Liver (tissue), 9 donors: Measurements from ENCODE around the gene ZNF423. TPM values are rescaled to one million over a fixed set of nuclear protein-coding genes. Genes with fewer than 3 reads are reported as not detected.

Experiments used
- DNase-seq: peaks from one replicate; pipeline ENCODE4 v3.0.0-alpha.2; 2017; ENCODE audit warnings: low spot score
- H3K27ac ChIP-seq, 2 donors: one replicate each; pipeline ENCODE4 v1.7.0; 2013; ENCODE audit warnings: inconsistent platforms in 2 of 2, low read length in 2 of 2, control low read depth in 1 of 2, low read depth in 1 of 2, mild to moderate bottlenecking in 1 of 2
- H3K27me3 ChIP-seq, 4 donors: one replicate each; pipeline versions ENCODE4 v1.6.1 to v1.7.0; 2013; ENCODE audit warnings: low read length in 3 of 4, inconsistent platforms in 1 of 4, mild to moderate bottlenecking in 1 of 4, moderate library complexity in 1 of 4; ENCODE audit not compliant: control insufficient read depth in 4 of 4, insufficient read depth in 4 of 4
- H3K36me3 ChIP-seq, 4 donors: one replicate each; pipeline versions ENCODE4 v1.6.1 to v1.7.0; 2013; ENCODE audit warnings: low read length in 3 of 4, mild to moderate bottlenecking in 3 of 4, low read depth in 1 of 4, moderate library complexity in 1 of 4; ENCODE audit not compliant: control insufficient read depth in 4 of 4, insufficient read depth in 3 of 4
- H3K4me1 ChIP-seq, 4 donors: one replicate each; pipeline versions ENCODE4 v1.6.1 to v1.7.0; 2013; ENCODE audit warnings: low read length in 3 of 4, mild to moderate bottlenecking in 3 of 4, moderate library complexity in 1 of 4; ENCODE audit not compliant: control insufficient read depth in 4 of 4, insufficient read depth in 4 of 4
- H3K4me3 ChIP-seq, 3 donors: one replicate each; pipeline versions ENCODE4 v1.6.1 to v1.7.0; 2013; ENCODE audit warnings: low read length in 3 of 3, control low read depth in 1 of 3, low read depth in 1 of 3, mild to moderate bottlenecking in 1 of 3
- H3K9ac ChIP-seq, 2 donors: one replicate each; pipeline ENCODE4 v1.7.0; 2013; ENCODE audit warnings: low read length in 2 of 2, mild to moderate bottlenecking in 2 of 2, moderate library complexity in 2 of 2, control low read depth in 1 of 2, low read depth in 1 of 2
- H3K9me3 ChIP-seq, 4 donors: one replicate each; pipeline versions ENCODE4 v1.6.1 to v1.7.0; 2013; ENCODE audit warnings: low read length in 3 of 4; ENCODE audit not compliant: control insufficient read depth in 4 of 4
- EGR1 ChIP-seq, 2 donors: IDR thresholded peaks; 2 replicates each; pipeline ENCODE4 v1.6.1; 2016 to 2018; ENCODE audit warnings: antibody characterized with exemption in 2 of 2, low read depth in 2 of 2
- FOXA2 ChIP-seq: IDR thresholded peaks from 2 replicates; pipeline ENCODE4 v1.6.1; 2016; ENCODE audit warnings: antibody characterized with exemption
- GABPA ChIP-seq, 2 donors: IDR thresholded peaks in 1 of 2; conservative IDR thresholded peaks in 1 of 2; 2 replicates each; pipeline ENCODE4 v1.6.1; 2016; ENCODE audit warnings: antibody characterized with exemption in 2 of 2, mild to moderate bottlenecking in 1 of 2, moderate library complexity in 1 of 2
- HNF4A ChIP-seq, 2 donors: conservative IDR thresholded peaks; 2 replicates each; pipeline ENCODE4 v1.6.1; 2016; ENCODE audit warnings: antibody characterized with exemption in 2 of 2, mild to moderate bottlenecking in 2 of 2
- HNF4G ChIP-seq: IDR thresholded peaks from 2 replicates; pipeline ENCODE4 v1.6.1; 2016; ENCODE audit warnings: antibody characterized with exemption
- JUND ChIP-seq, 2 donors: IDR thresholded peaks; 2 replicates each; pipeline ENCODE4 v1.6.1; 2016; ENCODE audit warnings: antibody characterized with exemption in 2 of 2
- NR2F2 ChIP-seq: IDR thresholded peaks from 2 replicates; pipeline ENCODE4 v1.6.1; 2016; ENCODE audit warnings: antibody characterized with exemption
- RAD21 ChIP-seq, 2 donors: IDR thresholded peaks; 2 replicates each; pipeline ENCODE4 v1.6.1; 2016; ENCODE audit warnings: antibody characterized with exemption in 2 of 2, mild to moderate bottlenecking in 2 of 2
- RXRA ChIP-seq, 2 donors: IDR thresholded peaks; 2 replicates each; pipeline ENCODE4 v1.6.1; 2017 to 2018; ENCODE audit warnings: antibody characterized with exemption in 2 of 2, mild to moderate bottlenecking in 1 of 2
- SP1 ChIP-seq: IDR thresholded peaks from 2 replicates; pipeline ENCODE4 v1.6.1; 2018; ENCODE audit warnings: antibody characterized with exemption, mild to moderate bottlenecking
- TAF1 ChIP-seq: conservative IDR thresholded peaks from 2 replicates; pipeline ENCODE4 v1.6.1; 2016; ENCODE audit warnings: antibody characterized with exemption, mild to moderate bottlenecking
- YY1 ChIP-seq: IDR thresholded peaks from 2 replicates; pipeline ENCODE4 v1.6.1; 2016; ENCODE audit warnings: antibody characterized with exemption, mild to moderate bottlenecking
- WGBS: extraction: QIAGEN DNeasy Blood & Tissue Kit; methylation state at CpG from one replicate; pipeline ENCODE4 v1.1.7; 2013; 5-methylcytosine and 5-hydroxymethylcytosine counted together
- polyA plus RNA-seq, 2 donors: library from polyadenylated mRNA; stranded (reverse) in 1 of 2; unstranded in 1 of 2; fragments of 200-250 nt in 1 of 2; fragments of >200 nt in 1 of 2; fragmentation: Nextera tagmentation in 1 of 2; extraction: Ambion mirVana in 1 of 2; gene quantifications; one replicate each; pipeline versions ENCODE4 v1.2.1 to v1.2.3, GENCODE V29; 2013 to 2015
- total RNA-seq, 2 donors: library from RNA; depleted of rRNA; stranded (reverse); fragments of >200 nt; gene quantifications; one replicate each; pipeline ENCODE4 v1.2.3, GENCODE V29; 2014
- TF ChIP-seq, protein P1 (sequence below): IDR thresholded peaks from 2 replicates; pipeline ENCODE4 v1.6.1; 2016; ENCODE audit warnings: antibody characterized with exemption
- TF ChIP-seq, protein P2 (sequence below): IDR thresholded peaks from 2 replicates; pipeline ENCODE4 v1.6.1; 2016; ENCODE audit warnings: antibody characterized with exemption, mild to moderate bottlenecking
- TF ChIP-seq, protein P3 (sequence below): IDR thresholded peaks from 2 replicates; pipeline ENCODE4 v1.6.1; 2016; ENCODE audit warnings: antibody characterized with exemption
- TF ChIP-seq, protein P4 (sequence below): IDR thresholded peaks from 2 replicates; pipeline ENCODE4 v1.6.1; 2016; ENCODE audit warnings: antibody characterized with exemption
- TF ChIP-seq, protein P5 (sequence below): fragments of 150-350 bp; IDR thresholded peaks from 2 replicates; pipeline ENCODE4 v1.5.1; 2017; ENCODE audit warnings: improper control_type of control experiment, low read depth, low read length; ENCODE audit not compliant: missing input control
- donor health status: healthy.
- donor health status: healthy.
- donor health status: healthy.
- donor health status: healthy.
- donor health status: healthy.

ZNF423 gene
- total and polyA plus RNA-seq, 4 donors: 0.24 to 1.6 (median 0.39) TPM

DNA sequence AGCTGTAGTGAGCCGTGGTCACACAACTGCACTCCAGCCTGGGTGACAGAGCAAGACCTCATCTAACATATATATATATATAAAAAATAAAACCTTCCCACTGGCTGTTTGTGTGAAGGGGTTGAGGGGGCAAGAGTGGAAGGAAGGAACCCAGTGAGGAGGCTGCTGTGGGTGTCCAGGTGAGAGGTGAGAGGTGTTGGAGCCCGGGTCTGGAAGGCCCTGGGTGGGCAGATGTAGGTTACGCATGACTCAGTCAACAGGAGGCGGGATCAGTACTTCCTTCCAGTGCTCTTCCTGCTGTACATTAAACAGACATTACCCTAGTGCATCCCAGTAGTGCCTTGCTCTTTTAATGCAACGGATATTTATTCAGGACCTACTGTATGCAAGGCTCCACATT, 47.0 kb upstream of the ZNF423 start:
- Histone ChIP-seq H3K4me3 (no peak overlapping the region), H3K9ac (no peak overlapping the region), H3K9me3 (no peaks in the 10 kb centered on the region), H3K4me1 (no peaks in the 10 kb centered on the region), H3K27ac (no peak overlapping the region), H3K27me3 (no peaks in the 10 kb centered on the region), H3K36me3 (no peaks in the 10 kb centered on the region)
- DNase-seq: no peak
- TF ChIP-seq TAF1 (no peak), YY1 (no peak), EGR1 (IDR thresholded peaks at IDR 0.05; ENCODE audit: low read depth in 2 of 2) (no peak), HNF4A (conservative IDR thresholded peaks at IDR 0.05) (no peak), HNF4G (no peak), FOXA2 (no peak), GABPA (IDR thresholded peaks at IDR 0.05 in 1 of 2, conservative IDR thresholded peaks at IDR 0.05 in 1 of 2) (no peak), NR2F2 (no peak), JUND (IDR thresholded peaks at IDR 0.05) (no peak), RAD21 (IDR thresholded peaks at IDR 0.05) (no peak), RXRA (IDR thresholded peaks at IDR 0.05) (no peak), SP1 (no peak)
- TF ChIP-seq, protein P1, sequence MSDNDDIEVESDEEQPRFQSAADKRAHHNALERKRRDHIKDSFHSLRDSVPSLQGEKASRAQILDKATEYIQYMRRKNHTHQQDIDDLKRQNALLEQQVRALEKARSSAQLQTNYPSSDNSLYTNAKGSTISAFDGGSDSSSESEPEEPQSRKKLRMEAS: no peak
- TF ChIP-seq, protein P2, sequence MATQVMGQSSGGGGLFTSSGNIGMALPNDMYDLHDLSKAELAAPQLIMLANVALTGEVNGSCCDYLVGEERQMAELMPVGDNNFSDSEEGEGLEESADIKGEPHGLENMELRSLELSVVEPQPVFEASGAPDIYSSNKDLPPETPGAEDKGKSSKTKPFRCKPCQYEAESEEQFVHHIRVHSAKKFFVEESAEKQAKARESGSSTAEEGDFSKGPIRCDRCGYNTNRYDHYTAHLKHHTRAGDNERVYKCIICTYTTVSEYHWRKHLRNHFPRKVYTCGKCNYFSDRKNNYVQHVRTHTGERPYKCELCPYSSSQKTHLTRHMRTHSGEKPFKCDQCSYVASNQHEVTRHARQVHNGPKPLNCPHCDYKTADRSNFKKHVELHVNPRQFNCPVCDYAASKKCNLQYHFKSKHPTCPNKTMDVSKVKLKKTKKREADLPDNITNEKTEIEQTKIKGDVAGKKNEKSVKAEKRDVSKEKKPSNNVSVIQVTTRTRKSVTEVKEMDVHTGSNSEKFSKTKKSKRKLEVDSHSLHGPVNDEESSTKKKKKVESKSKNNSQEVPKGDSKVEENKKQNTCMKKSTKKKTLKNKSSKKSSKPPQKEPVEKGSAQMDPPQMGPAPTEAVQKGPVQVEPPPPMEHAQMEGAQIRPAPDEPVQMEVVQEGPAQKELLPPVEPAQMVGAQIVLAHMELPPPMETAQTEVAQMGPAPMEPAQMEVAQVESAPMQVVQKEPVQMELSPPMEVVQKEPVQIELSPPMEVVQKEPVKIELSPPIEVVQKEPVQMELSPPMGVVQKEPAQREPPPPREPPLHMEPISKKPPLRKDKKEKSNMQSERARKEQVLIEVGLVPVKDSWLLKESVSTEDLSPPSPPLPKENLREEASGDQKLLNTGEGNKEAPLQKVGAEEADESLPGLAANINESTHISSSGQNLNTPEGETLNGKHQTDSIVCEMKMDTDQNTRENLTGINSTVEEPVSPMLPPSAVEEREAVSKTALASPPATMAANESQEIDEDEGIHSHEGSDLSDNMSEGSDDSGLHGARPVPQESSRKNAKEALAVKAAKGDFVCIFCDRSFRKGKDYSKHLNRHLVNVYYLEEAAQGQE: no peak
- TF ChIP-seq, protein P3, sequence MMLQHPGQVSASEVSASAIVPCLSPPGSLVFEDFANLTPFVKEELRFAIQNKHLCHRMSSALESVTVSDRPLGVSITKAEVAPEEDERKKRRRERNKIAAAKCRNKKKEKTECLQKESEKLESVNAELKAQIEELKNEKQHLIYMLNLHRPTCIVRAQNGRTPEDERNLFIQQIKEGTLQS: no peak
- TF ChIP-seq, protein P4, sequence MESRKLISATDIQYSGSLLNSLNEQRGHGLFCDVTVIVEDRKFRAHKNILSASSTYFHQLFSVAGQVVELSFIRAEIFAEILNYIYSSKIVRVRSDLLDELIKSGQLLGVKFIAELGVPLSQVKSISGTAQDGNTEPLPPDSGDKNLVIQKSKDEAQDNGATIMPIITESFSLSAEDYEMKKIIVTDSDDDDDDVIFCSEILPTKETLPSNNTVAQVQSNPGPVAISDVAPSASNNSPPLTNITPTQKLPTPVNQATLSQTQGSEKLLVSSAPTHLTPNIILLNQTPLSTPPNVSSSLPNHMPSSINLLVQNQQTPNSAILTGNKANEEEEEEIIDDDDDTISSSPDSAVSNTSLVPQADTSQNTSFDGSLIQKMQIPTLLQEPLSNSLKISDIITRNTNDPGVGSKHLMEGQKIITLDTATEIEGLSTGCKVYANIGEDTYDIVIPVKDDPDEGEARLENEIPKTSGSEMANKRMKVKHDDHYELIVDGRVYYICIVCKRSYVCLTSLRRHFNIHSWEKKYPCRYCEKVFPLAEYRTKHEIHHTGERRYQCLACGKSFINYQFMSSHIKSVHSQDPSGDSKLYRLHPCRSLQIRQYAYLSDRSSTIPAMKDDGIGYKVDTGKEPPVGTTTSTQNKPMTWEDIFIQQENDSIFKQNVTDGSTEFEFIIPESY: no peak
- TF ChIP-seq, protein P5, sequence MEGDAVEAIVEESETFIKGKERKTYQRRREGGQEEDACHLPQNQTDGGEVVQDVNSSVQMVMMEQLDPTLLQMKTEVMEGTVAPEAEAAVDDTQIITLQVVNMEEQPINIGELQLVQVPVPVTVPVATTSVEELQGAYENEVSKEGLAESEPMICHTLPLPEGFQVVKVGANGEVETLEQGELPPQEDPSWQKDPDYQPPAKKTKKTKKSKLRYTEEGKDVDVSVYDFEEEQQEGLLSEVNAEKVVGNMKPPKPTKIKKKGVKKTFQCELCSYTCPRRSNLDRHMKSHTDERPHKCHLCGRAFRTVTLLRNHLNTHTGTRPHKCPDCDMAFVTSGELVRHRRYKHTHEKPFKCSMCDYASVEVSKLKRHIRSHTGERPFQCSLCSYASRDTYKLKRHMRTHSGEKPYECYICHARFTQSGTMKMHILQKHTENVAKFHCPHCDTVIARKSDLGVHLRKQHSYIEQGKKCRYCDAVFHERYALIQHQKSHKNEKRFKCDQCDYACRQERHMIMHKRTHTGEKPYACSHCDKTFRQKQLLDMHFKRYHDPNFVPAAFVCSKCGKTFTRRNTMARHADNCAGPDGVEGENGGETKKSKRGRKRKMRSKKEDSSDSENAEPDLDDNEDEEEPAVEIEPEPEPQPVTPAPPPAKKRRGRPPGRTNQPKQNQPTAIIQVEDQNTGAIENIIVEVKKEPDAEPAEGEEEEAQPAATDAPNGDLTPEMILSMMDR: no peak
- WGBS: 75% methylated on average over 5 of the region's 5 CpGs

DNA sequence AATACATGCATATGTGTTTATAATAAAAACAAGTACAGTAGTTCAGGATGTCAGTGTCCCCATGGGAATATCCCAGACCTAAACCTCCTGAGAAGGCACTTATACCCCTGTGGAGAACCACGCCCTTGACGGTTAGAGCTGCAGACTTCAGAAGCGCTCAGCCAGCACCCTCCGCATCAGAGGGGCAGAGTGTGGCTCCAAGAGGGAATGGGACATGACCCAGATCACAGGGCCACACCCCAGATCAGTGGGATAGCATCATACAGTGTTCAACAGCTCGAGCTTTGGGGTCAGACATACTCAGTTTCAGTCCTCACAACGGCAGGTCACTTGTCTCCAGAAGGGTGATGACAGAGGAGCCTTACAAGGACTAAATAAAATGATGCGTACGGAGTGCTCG, 45.8 kb upstream of the ZNF423 start:
- Histone ChIP-seq H3K27ac (no peak overlapping the region), H3K9ac (no peak overlapping the region), H3K4me1 (no peaks in the 10 kb centered on the region), H3K27me3 (no peaks in the 10 kb centered on the region), H3K9me3 (no peaks in the 10 kb centered on the region), H3K36me3 (no peaks in the 10 kb centered on the region), H3K4me3 (no peak overlapping the region)
- WGBS: 91% methylated on average over 9 of the region's 9 CpGs
- TF ChIP-seq JUND (IDR thresholded peaks at IDR 0.05): no peak
- no peak for TF ChIP-seq EGR1 (IDR thresholded peaks at IDR 0.05; ENCODE audit: low read depth in 2 of 2)
- no peak for TF ChIP-seq RAD21 (IDR thresholded peaks at IDR 0.05)
- no peak for DNase-seq
